ENCODE results near the gene ZNF605. TPM values are rescaled to one million over a fixed set of nuclear protein-coding genes. Genes with fewer than 3 reads are reported as not detected.
A peak's percentile ranks its signal among the peaks of the same experiment; 100 is the strongest.

The ZNF605 gene
- total and polyA plus RNA-seq, 12 donors: 2.7 to 16.3 (median 8.1) TPM

- Histone ChIP-seq H3K27ac (no peak overlapping the region), H3K27me3 (no peaks in the 10 kb centered on the region), H3K36me3 (replicated peaks in 1 of 2) (no peaks in the 10 kb centered on the region), H3K4me1 (replicated peaks in 1 of 2) (peaks cover 7% of the 10 kb centered on the region in 2 donors), H3K4me3 (no peak overlapping the region), H3K9me3 (replicated peaks in 1 of 3) (peaks cover 0 to 29% (median 0%) of the 10 kb centered on the region in 3 donors)
- TF ChIP-seq CTCF (IDR thresholded peaks at IDR 0.05): no peak
- TF ChIP-seq POLR2A (IDR thresholded peaks at IDR 0.05): no peak
- peak in 1 of 7 donors; percentile 41 for DNase-seq
- 96 to 98% (median 97%) methylated on average over 27 to 30 of the region's 30 CpGs for WGBS, 4 donors
- intact Hi-C loops (cut with DNase I): no loop called here
These were observed 5.9 kb downstream of the ZNF605 start for GRCh38 chr12:132949936-132950837.

GRCh38 chr12:132948146-132949066, 7.7 kb downstream of the ZNF605 start:
- TF ChIP-seq CTCF (IDR thresholded peaks at IDR 0.05) (no peak), POLR2A (IDR thresholded peaks at IDR 0.05) (no peak)

GRCh38 chr12:132946246-132946820, 9.8 kb downstream of the ZNF605 start:
- peak in 1 of 7 donors; percentile 40 for DNase-seq
- Histone ChIP-seq H3K4me3 (peak overlapping the region in 1 of 4 donors; percentile 9), H3K27me3 (no peaks in the 10 kb centered on the region), H3K36me3 (replicated peaks in 1 of 2) (peaks cover 0 to 24% of the 10 kb centered on the region in 2 donors), H3K27ac (no peak overlapping the region), H3K9me3 (replicated peaks in 1 of 3) (peaks cover 0 to 50% (median 0%) of the 10 kb centered on the region in 3 donors), H3K4me1 (replicated peaks in 1 of 2) (no peaks in the 10 kb centered on the region)
- WGBS, 4 donors: 90 to 99% (median 93%) methylated on average over 7 to 8 of the region's 8 CpGs
- intact Hi-C loops (cut with DNase I): no loop called here
- TF ChIP-seq CTCF (IDR thresholded peaks at IDR 0.05) (no peak), POLR2A (IDR thresholded peaks at IDR 0.05) (no peak)

More at GRCh38 chr12:132948146-132949066, 7.7 kb downstream of the ZNF605 start:
- peak in 1 of 7 donors; percentile 46 for DNase-seq
- H3K36me3 ChIP-seq (replicated peaks in 1 of 2): peaks cover 0 to 17% of the 10 kb centered on the region in 2 donors
- intact Hi-C loops (cut with DNase I): no loop called here
- no peaks in the 10 kb centered on the region for H3K4me1 ChIP-seq (replicated peaks in 1 of 2)
- 92 to 97% (median 95%) methylated on average over 27 to 29 of the region's 29 CpGs for WGBS, 4 donors
- H3K27ac ChIP-seq: no peak overlapping the region
- H3K9me3 ChIP-seq (replicated peaks in 1 of 3): peaks cover 0 to 33% (median 0%) of the 10 kb centered on the region in 3 donors
- no peak overlapping the region for H3K4me3 ChIP-seq
- H3K27me3 ChIP-seq: no peaks in the 10 kb centered on the region
